Choroid plexus epithelial cell (primary cell): ENCODE results near the gene UBTD1.

Experiments used
- DNase-seq: peaks from one replicate; pipeline ENCODE4 v3.0.0-alpha.2; 2010; ENCODE audit warnings: low read depth
- H3K4me3 ChIP-seq: 2 replicates; pipeline ENCODE4 v1.5.1; 2011; ENCODE audit warnings: low read depth, mild to moderate bottlenecking, control low read depth, low read length, moderate library complexity
- TF ChIP-seq, protein P1 (sequence below): conservative IDR thresholded peaks from 2 replicates; pipeline ENCODE4 v1.5.1; 2011; ENCODE audit warnings: low read depth, mild to moderate bottlenecking, control low read depth, inconsistent platforms, low read length, moderate library complexity

The UBTD1 gene

DNA sequence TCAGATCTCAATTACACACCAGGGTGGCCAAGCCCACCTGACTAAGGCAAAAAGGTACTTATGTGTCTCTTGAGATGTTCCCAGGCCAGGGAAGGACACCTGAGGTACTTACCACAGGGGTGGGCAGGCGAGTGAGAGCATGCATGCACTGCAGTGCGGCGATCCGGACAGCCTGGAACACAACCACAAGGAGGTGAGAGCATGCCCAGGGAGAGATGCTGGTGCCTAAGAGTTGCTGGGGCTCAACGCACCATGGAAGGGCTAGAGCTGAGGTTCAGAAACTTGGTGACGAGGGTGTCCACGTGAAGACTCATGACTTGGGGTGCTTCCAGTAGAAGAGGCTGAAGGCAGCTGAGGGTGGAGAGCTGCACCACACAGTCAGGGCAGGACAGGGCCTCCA, 39.6 kb upstream of the UBTD1 start:
- TF ChIP-seq, protein P1, sequence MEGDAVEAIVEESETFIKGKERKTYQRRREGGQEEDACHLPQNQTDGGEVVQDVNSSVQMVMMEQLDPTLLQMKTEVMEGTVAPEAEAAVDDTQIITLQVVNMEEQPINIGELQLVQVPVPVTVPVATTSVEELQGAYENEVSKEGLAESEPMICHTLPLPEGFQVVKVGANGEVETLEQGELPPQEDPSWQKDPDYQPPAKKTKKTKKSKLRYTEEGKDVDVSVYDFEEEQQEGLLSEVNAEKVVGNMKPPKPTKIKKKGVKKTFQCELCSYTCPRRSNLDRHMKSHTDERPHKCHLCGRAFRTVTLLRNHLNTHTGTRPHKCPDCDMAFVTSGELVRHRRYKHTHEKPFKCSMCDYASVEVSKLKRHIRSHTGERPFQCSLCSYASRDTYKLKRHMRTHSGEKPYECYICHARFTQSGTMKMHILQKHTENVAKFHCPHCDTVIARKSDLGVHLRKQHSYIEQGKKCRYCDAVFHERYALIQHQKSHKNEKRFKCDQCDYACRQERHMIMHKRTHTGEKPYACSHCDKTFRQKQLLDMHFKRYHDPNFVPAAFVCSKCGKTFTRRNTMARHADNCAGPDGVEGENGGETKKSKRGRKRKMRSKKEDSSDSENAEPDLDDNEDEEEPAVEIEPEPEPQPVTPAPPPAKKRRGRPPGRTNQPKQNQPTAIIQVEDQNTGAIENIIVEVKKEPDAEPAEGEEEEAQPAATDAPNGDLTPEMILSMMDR = no peak
- DNase-seq = no peak

DNA sequence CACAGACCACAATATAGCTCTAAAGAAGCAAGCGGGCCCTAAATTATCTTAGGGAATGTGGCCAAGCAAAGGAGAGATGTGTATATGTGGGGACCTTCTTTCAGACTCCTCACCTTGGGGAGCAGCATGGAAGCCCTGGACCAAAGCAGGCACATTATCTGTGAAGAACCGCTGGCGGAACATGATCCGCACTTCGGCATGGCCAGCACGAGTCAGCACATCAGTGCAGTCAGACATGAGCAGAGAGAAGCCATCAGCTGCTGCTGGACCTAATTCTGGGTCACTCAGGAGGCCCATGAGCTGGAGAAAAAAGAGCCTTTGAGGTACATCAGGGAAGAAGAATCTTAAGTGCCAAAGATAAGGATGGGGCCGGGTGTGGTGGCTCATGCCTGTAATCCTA, 38.8 kb upstream of the UBTD1 start:
- DNase-seq = no peak
- TF ChIP-seq, protein P1 = no peak
- no peak overlapping the region for H3K4me3 ChIP-seq

More for the DNA sequence above, 39.6 kb upstream of the UBTD1 start:
- no peak overlapping the region for H3K4me3 ChIP-seq

DNA sequence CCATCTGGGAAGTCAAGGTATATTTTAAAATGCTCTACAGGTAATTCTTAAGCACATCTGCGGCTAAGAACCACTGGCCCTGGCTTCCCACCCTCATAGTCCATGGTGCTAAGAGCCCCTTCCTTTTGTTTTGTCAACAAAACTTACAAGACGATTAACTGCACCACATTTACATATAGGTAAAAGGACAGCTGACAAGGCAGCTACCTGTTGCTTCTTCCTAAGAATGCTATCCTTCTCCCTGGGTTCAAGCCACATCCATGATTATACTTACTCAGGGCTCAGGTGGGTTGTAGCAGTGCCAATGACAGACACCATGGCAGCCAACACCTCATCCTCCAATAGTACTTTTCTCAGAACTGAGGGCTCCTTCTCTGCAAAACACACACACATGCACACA, 36.4 kb upstream of the UBTD1 start:
- TF ChIP-seq, protein P1 = no peak
- H3K4me3 ChIP-seq = no peak overlapping the region
- DNase-seq = no peak

DNA sequence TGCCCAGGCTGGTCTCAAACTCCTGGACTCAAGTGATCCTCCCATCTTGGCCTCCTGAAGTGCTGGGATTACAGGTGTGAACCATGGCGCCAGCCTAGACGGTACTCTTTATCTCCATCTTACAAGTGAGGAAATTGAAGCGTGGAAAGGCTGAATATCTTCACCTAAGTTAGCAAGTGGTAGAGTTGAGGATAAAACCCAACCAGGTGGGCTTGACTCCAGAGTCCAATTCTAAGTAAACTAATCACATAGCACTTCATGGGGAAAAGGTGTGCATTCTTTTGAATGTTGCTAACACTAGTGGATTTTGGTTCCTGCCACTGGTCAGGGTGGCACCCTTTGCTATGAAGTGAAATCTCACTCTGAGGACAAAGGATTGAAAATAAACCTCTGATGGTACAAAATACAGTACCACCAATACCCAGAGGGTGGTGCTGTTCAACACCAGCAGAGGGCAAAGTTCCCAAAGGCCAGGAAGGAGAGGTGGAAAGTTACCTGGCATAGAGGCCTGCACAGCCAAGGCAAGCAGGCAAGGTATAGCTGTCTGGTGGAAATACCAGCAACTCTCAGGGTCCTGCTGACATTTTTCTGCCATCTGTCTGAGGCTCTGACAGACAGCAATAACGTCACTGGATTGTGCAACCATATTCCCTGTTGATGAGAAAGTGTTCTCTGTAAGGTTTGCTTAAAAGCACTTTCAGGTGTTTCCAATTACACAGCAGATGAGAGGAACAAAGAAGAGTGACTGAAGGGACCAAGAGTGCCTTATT, 35.2 kb upstream of the UBTD1 start:
- peak; percentile 64 for DNase-seq

DNA sequence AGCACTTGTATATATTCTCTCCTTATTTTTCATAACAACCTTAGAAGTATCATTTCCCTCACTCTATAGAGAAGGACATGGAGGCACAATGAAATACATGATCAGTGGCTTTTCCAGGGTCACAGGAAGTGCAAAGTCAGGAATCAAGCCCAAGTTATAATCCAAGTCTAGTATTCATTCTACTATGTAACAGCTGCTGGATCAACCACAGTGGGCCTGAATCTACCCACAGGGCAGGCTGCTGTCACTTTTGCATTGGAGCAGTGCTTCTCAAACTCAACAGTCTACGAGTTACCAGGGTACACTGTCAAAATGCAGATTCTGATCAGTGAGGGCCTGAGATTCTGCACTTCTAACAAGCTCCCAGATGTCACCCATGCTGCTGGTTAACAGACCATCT, 34.5 kb upstream of the UBTD1 start:
- TF ChIP-seq, protein P1 = no peak
- no peak for DNase-seq
- no peak overlapping the region for H3K4me3 ChIP-seq

More for the DNA sequence above, 35.2 kb upstream of the UBTD1 start:
- no peak overlapping the region for H3K4me3 ChIP-seq
- TF ChIP-seq, protein P1 = peak; percentile 97

DNA sequence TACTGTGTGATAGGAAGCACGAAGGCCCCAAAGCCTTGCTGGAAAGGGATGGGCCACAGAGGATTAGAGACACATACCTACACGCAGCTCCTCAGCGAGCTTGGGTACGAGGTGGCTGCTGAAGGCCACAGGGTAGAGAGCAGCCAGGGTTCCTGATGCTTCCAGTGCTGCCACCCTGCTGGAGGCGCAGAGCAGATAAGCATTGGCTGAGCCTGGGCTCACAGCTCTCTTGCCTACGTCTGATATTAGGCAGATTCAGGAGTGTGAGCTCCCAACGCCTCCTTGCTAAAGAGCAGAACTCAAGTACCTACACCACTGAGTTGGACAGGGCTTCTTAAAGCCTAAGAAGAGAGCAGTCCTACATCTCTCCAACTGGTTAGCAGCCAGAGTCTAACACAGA, 32.7 kb upstream of the UBTD1 start:
- no peak for DNase-seq
- H3K4me3 ChIP-seq = no peak overlapping the region
- TF ChIP-seq, protein P1 = no peak

DNA sequence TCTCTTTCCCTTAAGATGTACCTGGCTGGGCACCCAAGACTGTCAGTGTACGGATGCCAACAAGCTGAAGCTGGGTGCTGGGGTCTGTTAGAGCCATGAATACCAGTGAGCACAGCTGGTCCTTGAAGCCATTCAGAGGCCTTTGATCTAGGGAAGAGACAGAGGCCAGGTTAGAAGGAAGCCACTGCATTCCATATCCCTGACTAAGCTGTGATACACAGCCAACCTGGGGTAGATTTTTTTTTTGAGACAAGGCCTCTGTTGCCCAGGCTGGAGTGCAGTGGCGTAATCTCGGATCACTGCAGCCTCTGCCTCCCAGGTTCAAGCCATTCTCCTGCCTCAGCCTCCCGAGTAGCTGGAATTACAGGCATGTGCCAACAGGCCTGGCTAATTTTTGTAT, 32.0 kb upstream of the UBTD1 start:
- TF ChIP-seq, protein P1 = no peak
- no peak overlapping the region for H3K4me3 ChIP-seq
- DNase-seq = peak; percentile 63
